ENCODE results near the gene PAX5. TPM values are rescaled to one million over a fixed set of nuclear protein-coding genes. Genes with fewer than 3 reads are reported as not detected.

The PAX5 gene
- polyA plus RNA-seq, 2 of the 4 experiments (the other 2 are of a cell fraction): not detected

GRCh38 chr9:36924757-36925432 is 109.2 kb downstream of the PAX5 start:
- FAIRE-seq (no peak), ATAC-seq (peak in 1 of 2 experiments; percentile 16; a peak in 3 of 6 replicates)
- POLR2A ChIA-PET: no interaction called here

GRCh38 chr9:36924071-36924470 is 110.0 kb downstream of the PAX5 start:
- ChIA-PET POLR2A (no interaction called here), CTCF (interaction anchor here (2.2 to 2.6 kb wide), 2 partner anchors 51 kb away, joined by 8 to 12 read pairs; no protein-coding TSS in a partner anchor)
- no peaks in the 10 kb centered on the region for H3K9me3 ChIP-seq
- DNase-seq (ENCODE audit: low read depth in 1 of 2, low spot score in 1 of 2): peak; percentile 90 to 98
- WGBS (ENCODE audit: missing lambda C conversion rate): 3% methylated on average over 4 of the region's 4 CpGs
- peaks cover 53% of the 10 kb centered on the region for H3K4me1 ChIP-seq
- ATAC-seq: peak; percentile 90 to 92
- H3K27ac ChIP-seq: peak overlapping the region; percentile 39 to 75; a peak in 5 of 6 replicates
- FAIRE-seq: peak; percentile 98
- TF ChIP-seq MAFK (IDR thresholded peaks at IDR 0.05; ENCODE audit: partially characterized antibody) (no peak), RARB (CRISPR knock-in tag; IDR thresholded peaks at IDR 0.05) (no peak), NPAS2 (CRISPR knock-in tag; IDR thresholded peaks at IDR 0.05; ENCODE audit: borderline replicate concordance) (no peak), NR3C1 (IDR thresholded peaks at IDR 0.05) (no peak), ZC3H11A (IDR thresholded peaks at IDR 0.05) (no peak), HOXA7 (CRISPR knock-in tag; IDR thresholded peaks at IDR 0.05) (no peak), CHD2 (IDR thresholded peaks at IDR 0.05; ENCODE audit: low read length, partially characterized antibody) (no peak), EP300 (IDR thresholded peaks at IDR 0.05) (peak in 1 of 2 experiments; percentile 54; a peak in 1 of 5 replicates), ATOH8 (CRISPR knock-in tag; IDR thresholded peaks at IDR 0.05; ENCODE audit: low read depth) (no peak), SMC3 (IDR thresholded peaks at IDR 0.05) (no peak), RAD21 (conservative IDR thresholded peaks at IDR 0.05 in 1 of 2, IDR thresholded peaks at IDR 0.05 in 1 of 2) (no peak), SREBF2 (IDR thresholded peaks at IDR 0.05) (no peak), CTCF (IDR thresholded peaks at IDR 0.05) (no peak), POLR2AphosphoS2 (conservative IDR thresholded peaks at IDR 0.05; ENCODE audit: low read length) (no peak), CEBPB (IDR thresholded peaks at IDR 0.05) (peak in 1 of 2 experiments; percentile 72; a peak in 2 of 4 replicates), JUN (IDR thresholded peaks at IDR 0.05) (peak; percentile 43 to 70; a peak in 2 of 5 replicates), USF2 (IDR thresholded peaks at IDR 0.05) (no peak), RFX5 (IDR thresholded peaks at IDR 0.05) (no peak), FOXS1 (CRISPR knock-in tag; IDR thresholded peaks at IDR 0.05) (no peak), POLR2A (IDR thresholded peaks at IDR 0.05; ENCODE audit: low read length) (no peak), JUNB (IDR thresholded peaks at IDR 0.05) (peak; percentile 96), MAX (IDR thresholded peaks at IDR 0.05) (peak; percentile 90), FOSL2 (IDR thresholded peaks at IDR 0.05) (peak; percentile 97), FOSL2 (CRISPR knock-in tag; IDR thresholded peaks at IDR 0.05) (peak; percentile 100), HOXB5 (CRISPR knock-in tag; IDR thresholded peaks at IDR 0.05) (no peak), GATA3 (IDR thresholded peaks at IDR 0.05; ENCODE audit: borderline replicate concordance) (peak; percentile 85; the same call in 1 of the 2 replicates), BCL3 (IDR thresholded peaks at IDR 0.05) (no peak), ZFP36 (IDR thresholded peaks at IDR 0.05; ENCODE audit: borderline replicate concordance, partially characterized antibody) (no peak)
- H3K4me3 ChIP-seq: no peak overlapping the region
- peak overlapping the region; percentile 61 for H3K4me2 ChIP-seq

More at GRCh38 chr9:36924757-36925432, 109.2 kb downstream of the PAX5 start:
- TF ChIP-seq FOSL2 (IDR thresholded peaks at IDR 0.05) (no peak), FOSL2 (CRISPR knock-in tag; IDR thresholded peaks at IDR 0.05) (no peak), MAX (IDR thresholded peaks at IDR 0.05) (peak; percentile 19; the same call in 1 of the 2 replicates)
- peak; percentile 35 to 55 for DNase-seq (ENCODE audit: low read depth in 1 of 2, low spot score in 1 of 2)
- WGBS (ENCODE audit: missing lambda C conversion rate): 43% methylated on average over 3 of the region's 4 CpGs
- Histone ChIP-seq H3K4me1 (peaks cover 56% of the 10 kb centered on the region), H3K4me3 (no peak overlapping the region), H3K4me2 (peak overlapping the region; percentile 61), H3K27ac (peak overlapping the region; percentile 39 to 75), H3K9me3 (no peaks in the 10 kb centered on the region)
- CTCF ChIA-PET: interaction anchor here (0.6 to 2.2 kb wide), 3 partner anchors 12 to 475 kb away, joined by 3 to 8 read pairs (median 5); no protein-coding TSS in a partner anchor

Measured in A549 (cell line).